ENCODE results near the gene BAG5. TPM values are rescaled to one million over a fixed set of nuclear protein-coding genes. Genes with fewer than 3 reads are reported as not detected.
A peak's percentile ranks its signal among the peaks of the same experiment; 100 is the strongest.
"Not testable (repeated sequence)": the region's sequence is repeated elsewhere in the genome, so short reads cannot be mapped to it uniquely, and the experiment has no call there.

The BAG5 gene
- total and polyA plus RNA-seq, 7 experiments from 2014 or later: 29.9 to 51.7 (median 36.8) TPM

GRCh38 chr14:103512701-103513611, 49.5 kb downstream of the BAG5 start:
- H3K27me3 ChIP-seq (ENCODE audit: control insufficient read depth in 2 of 2, insufficient read depth in 2 of 2, low read length in 2 of 2): no peaks in the 10 kb centered on the region
- H3K36me3 ChIP-seq (ENCODE audit: control insufficient read depth in 2 of 3, insufficient read depth in 3 of 3, low read length in 3 of 3): peaks cover 0 to 17% (median 0%) of the 10 kb centered on the region in 3 experiments
- Mint-ChIP-seq H3K9me3 (no peaks in the 10 kb centered on the region), H3K27ac (peak overlapping the region in 2 of 9 donors; percentile 41 to 76), H3K4me1 (peaks cover 0 to 5% (median 0%) of the 10 kb centered on the region in 7 donors), H3K36me3 (peaks cover 0 to 9% (median 0%) of the 10 kb centered on the region in 5 donors), H3K27me3 (no peaks in the 10 kb centered on the region), H3K4me3 (no peak overlapping the region)
- H3K9me3 ChIP-seq (ENCODE audit: control insufficient read depth in 2 of 3, low read length in 3 of 3): no peaks in the 10 kb centered on the region
- H3K27ac ChIP-seq (ENCODE audit: low read depth, low read length): no peak overlapping the region
- no peak for DNase-seq
- intact Hi-C loops (cut with micrococcal nuclease): no loop called here
- no peak overlapping the region for H3K4me3 ChIP-seq (ENCODE audit: low read length)
- no peaks in the 10 kb centered on the region for H3K4me1 ChIP-seq (ENCODE audit: control insufficient read depth in 2 of 2, insufficient read depth in 2 of 2, low read length in 2 of 2)
- ATAC-seq: peak; percentile 8
- CTCF ChIA-PET: no interaction called here
- POLR2A ChIA-PET: interaction anchor here (0.5 kb wide), 1 partner anchor 179 kb away, joined by 3 read pairs; the partner anchor contains the start of gene EIF5

GRCh38 chr14:103512180-103512579, 50.3 kb downstream of the BAG5 start:
- H3K27ac Mint-ChIP-seq: peak overlapping the region in 3 of 9 donors; percentile 41 to 59 (median 47)

GRCh38 chr14:103510724-103511693, 51.4 kb downstream of the BAG5 start:
- Mint-ChIP-seq H3K4me1 (peaks cover 0 to 6% (median 2%) of the 10 kb centered on the region in 7 donors), H3K27ac (peak overlapping the region in 2 of 9 donors; percentile 41 to 53), H3K27me3 (no peaks in the 10 kb centered on the region), H3K9me3 (no peaks in the 10 kb centered on the region), H3K36me3 (peaks cover 0 to 12% (median 0%) of the 10 kb centered on the region in 5 donors), H3K4me3 (no peak overlapping the region)
- DNase-seq (no peak), ATAC-seq (no peak)
- Histone ChIP-seq H3K9me3 (ENCODE audit: control insufficient read depth in 2 of 3, low read length in 3 of 3) (no peaks in the 10 kb centered on the region), H3K27me3 (ENCODE audit: control insufficient read depth in 2 of 2, insufficient read depth in 2 of 2, low read length in 2 of 2) (no peaks in the 10 kb centered on the region), H3K4me1 (ENCODE audit: control insufficient read depth in 2 of 2, insufficient read depth in 2 of 2, low read length in 2 of 2) (no peaks in the 10 kb centered on the region), H3K4me3 (ENCODE audit: low read length) (no peak overlapping the region), H3K36me3 (ENCODE audit: control insufficient read depth in 2 of 3, insufficient read depth in 3 of 3, low read length in 3 of 3) (peaks cover 0 to 20% (median 0%) of the 10 kb centered on the region in 3 experiments), H3K27ac (ENCODE audit: low read depth, low read length) (no peak overlapping the region)
- intact Hi-C loops (cut with micrococcal nuclease): no loop called here
- ChIA-PET POLR2A (interaction anchor here (0.7 kb wide), 1 partner anchor 19 kb away, joined by 3 read pairs; no protein-coding TSS in a partner anchor), CTCF (no interaction called here)

More at GRCh38 chr14:103512180-103512579, 50.3 kb downstream of the BAG5 start:
- H3K4me3 ChIP-seq (ENCODE audit: low read length); H3K4me1 Mint-ChIP-seq; H3K27me3 ChIP-seq (ENCODE audit: control insufficient read depth in 2 of 2, insufficient read depth in 2 of 2, low read length in 2 of 2); DNase-seq; H3K4me1 ChIP-seq (ENCODE audit: control insufficient read depth in 2 of 2, insufficient read depth in 2 of 2, low read length in 2 of 2); H3K4me3 Mint-ChIP-seq; intact Hi-C loops (cut with micrococcal nuclease); ATAC-seq; H3K9me3 ChIP-seq (ENCODE audit: control insufficient read depth in 2 of 3, low read length in 3 of 3); POLR2A ChIA-PET; H3K27me3 Mint-ChIP-seq; H3K27ac ChIP-seq (ENCODE audit: low read depth, low read length); H3K9me3 Mint-ChIP-seq: not testable (repeated sequence)
- H3K36me3 ChIP-seq (ENCODE audit: control insufficient read depth in 2 of 3, insufficient read depth in 3 of 3, low read length in 3 of 3): peaks cover 0 to 20% (median 0%) of the 10 kb centered on the region in 3 experiments
- peaks cover 0 to 12% (median 0%) of the 10 kb centered on the region in 5 donors for H3K36me3 Mint-ChIP-seq
- CTCF ChIA-PET: interaction anchor here (0.6 kb wide), 1 partner anchor 83 kb away, joined by 3 read pairs; no protein-coding TSS in a partner anchor

GRCh38 chr14:103509864-103510723, 52.4 kb downstream of the BAG5 start:
- no peaks in the 10 kb centered on the region for H3K9me3 Mint-ChIP-seq
- ChIA-PET CTCF (no interaction called here), POLR2A (interaction anchor here (0.7 kb wide), 1 partner anchor 20 kb away, joined by 3 read pairs; no protein-coding TSS in a partner anchor)
- Histone ChIP-seq H3K27me3 (ENCODE audit: control insufficient read depth in 2 of 2, insufficient read depth in 2 of 2, low read length in 2 of 2) (no peaks in the 10 kb centered on the region), H3K27ac (ENCODE audit: low read depth, low read length) (no peak overlapping the region), H3K36me3 (ENCODE audit: control insufficient read depth in 2 of 3, insufficient read depth in 3 of 3, low read length in 3 of 3) (peaks cover 0 to 25% (median 1%) of the 10 kb centered on the region in 3 experiments), H3K4me1 (ENCODE audit: control insufficient read depth in 2 of 2, insufficient read depth in 2 of 2, low read length in 2 of 2) (no peaks in the 10 kb centered on the region), H3K9me3 (ENCODE audit: control insufficient read depth in 2 of 3, low read length in 3 of 3) (no peaks in the 10 kb centered on the region), H3K4me3 (ENCODE audit: low read length) (no peak overlapping the region)
- DNase-seq: no peak
- intact Hi-C loops (cut with micrococcal nuclease): no loop called here
- H3K4me1 Mint-ChIP-seq: peaks cover 0 to 9% (median 2%) of the 10 kb centered on the region in 7 donors
- peak overlapping the region in 3 of 9 donors; percentile 8 to 53 (median 41) for H3K27ac Mint-ChIP-seq
- H3K36me3 Mint-ChIP-seq: peaks cover 0 to 17% (median 4%) of the 10 kb centered on the region in 5 donors
- no peaks in the 10 kb centered on the region for H3K27me3 Mint-ChIP-seq
- no peak overlapping the region for H3K4me3 Mint-ChIP-seq
- ATAC-seq: no peak

GRCh38 chr14:103508521-103509329, 53.7 kb downstream of the BAG5 start:
- Mint-ChIP-seq H3K27me3 (no peaks in the 10 kb centered on the region), H3K4me1 (peaks cover 0 to 9% (median 2%) of the 10 kb centered on the region in 7 donors), H3K27ac (peak overlapping the region in 4 of 9 donors; percentile 38 to 69 (median 64)), H3K4me3 (no peak overlapping the region), H3K36me3 (peaks cover 0 to 25% (median 8%) of the 10 kb centered on the region in 5 donors), H3K9me3 (no peaks in the 10 kb centered on the region)
- ATAC-seq (no peak), DNase-seq (no peak)
- intact Hi-C loops (cut with micrococcal nuclease): no loop called here
- Histone ChIP-seq H3K4me3 (ENCODE audit: low read length) (no peak overlapping the region), H3K27me3 (ENCODE audit: control insufficient read depth in 2 of 2, insufficient read depth in 2 of 2, low read length in 2 of 2) (no peaks in the 10 kb centered on the region), H3K36me3 (ENCODE audit: control insufficient read depth in 2 of 3, insufficient read depth in 3 of 3, low read length in 3 of 3) (peaks cover 3 to 37% (median 6%) of the 10 kb centered on the region in 3 experiments), H3K27ac (ENCODE audit: low read depth, low read length) (no peak overlapping the region), H3K4me1 (ENCODE audit: control insufficient read depth in 2 of 2, insufficient read depth in 2 of 2, low read length in 2 of 2) (no peaks in the 10 kb centered on the region), H3K9me3 (ENCODE audit: control insufficient read depth in 2 of 3, low read length in 3 of 3) (no peaks in the 10 kb centered on the region)
- ChIA-PET POLR2A (interaction anchor here (0.6 to 0.7 kb wide), 2 partner anchors 53 to 1238 kb away, joined by 3 to 4 read pairs; no protein-coding TSS in a partner anchor), CTCF (no interaction called here)
